ENCODE results near the gene TAS1R1. TPM values are rescaled to one million over a fixed set of nuclear protein-coding genes. Genes with fewer than 3 reads are reported as not detected.

TAS1R1 gene
- total and polyA plus RNA-seq, 2 experiments from 2014 or later: not detected

GRCh38 chr1:6519491-6519934 lies 35.6 kb upstream of the TAS1R1 start:
- peak overlapping the region; percentile 7 for H3K4me2 ChIP-seq
- TF ChIP-seq EZH2 (IDR thresholded peaks at IDR 0.05; ENCODE audit: borderline replicate concordance) (no peak), EZH2phosphoT487 (IDR thresholded peaks at IDR 0.05; ENCODE audit: low read depth, severe bottlenecking, unreplicated experiment) (no peak)
- TF ChIP-seq, protein P1, sequence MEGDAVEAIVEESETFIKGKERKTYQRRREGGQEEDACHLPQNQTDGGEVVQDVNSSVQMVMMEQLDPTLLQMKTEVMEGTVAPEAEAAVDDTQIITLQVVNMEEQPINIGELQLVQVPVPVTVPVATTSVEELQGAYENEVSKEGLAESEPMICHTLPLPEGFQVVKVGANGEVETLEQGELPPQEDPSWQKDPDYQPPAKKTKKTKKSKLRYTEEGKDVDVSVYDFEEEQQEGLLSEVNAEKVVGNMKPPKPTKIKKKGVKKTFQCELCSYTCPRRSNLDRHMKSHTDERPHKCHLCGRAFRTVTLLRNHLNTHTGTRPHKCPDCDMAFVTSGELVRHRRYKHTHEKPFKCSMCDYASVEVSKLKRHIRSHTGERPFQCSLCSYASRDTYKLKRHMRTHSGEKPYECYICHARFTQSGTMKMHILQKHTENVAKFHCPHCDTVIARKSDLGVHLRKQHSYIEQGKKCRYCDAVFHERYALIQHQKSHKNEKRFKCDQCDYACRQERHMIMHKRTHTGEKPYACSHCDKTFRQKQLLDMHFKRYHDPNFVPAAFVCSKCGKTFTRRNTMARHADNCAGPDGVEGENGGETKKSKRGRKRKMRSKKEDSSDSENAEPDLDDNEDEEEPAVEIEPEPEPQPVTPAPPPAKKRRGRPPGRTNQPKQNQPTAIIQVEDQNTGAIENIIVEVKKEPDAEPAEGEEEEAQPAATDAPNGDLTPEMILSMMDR (IDR thresholded peaks at IDR 0.05; ENCODE audit: poor library complexity): no peak
- no peaks in the 10 kb centered on the region for H3K27me3 ChIP-seq
- H2AFZ ChIP-seq: no peak overlapping the region
- no peaks in the 10 kb centered on the region for H3K79me2 ChIP-seq
- no peaks in the 10 kb centered on the region for H4K20me1 ChIP-seq (ENCODE audit: insufficient read depth, poor library complexity, severe bottlenecking)
- 73% methylated on average over 11 of the region's 11 CpGs for WGBS (ENCODE audit: low lambda C conversion rate, missing lambda C conversion rate)
- no peak overlapping the region for H3K27ac ChIP-seq
- no peak for DNase-seq (ENCODE audit: low spot score)
- H3K4me3 ChIP-seq: no peak overlapping the region
- peaks cover 14% of the 10 kb centered on the region for H3K4me1 ChIP-seq (ENCODE audit: insufficient read depth)
- no peaks in the 10 kb centered on the region for H3K36me3 ChIP-seq (replicated peaks; ENCODE audit: insufficient read depth, low read depth)
- H3K9me2 ChIP-seq (replicated peaks; ENCODE audit: insufficient read depth): no peaks in the 10 kb centered on the region
- no peaks in the 10 kb centered on the region for H3K9me3 ChIP-seq (ENCODE audit: low read depth)

GRCh38 chr1:6519935-6520671 lies 35.0 kb upstream of the TAS1R1 start:
- Histone ChIP-seq H3K4me2 (peak overlapping the region; percentile 43), H4K20me1 (ENCODE audit: insufficient read depth, poor library complexity, severe bottlenecking) (no peaks in the 10 kb centered on the region), H3K27ac (no peak overlapping the region), H3K9me2 (replicated peaks; ENCODE audit: insufficient read depth) (no peaks in the 10 kb centered on the region), H3K27me3 (no peaks in the 10 kb centered on the region), H3K4me3 (no peak overlapping the region), H2AFZ (no peak overlapping the region), H3K36me3 (replicated peaks; ENCODE audit: insufficient read depth, low read depth) (no peaks in the 10 kb centered on the region), H3K4me1 (ENCODE audit: insufficient read depth) (peaks cover 14% of the 10 kb centered on the region), H3K79me2 (no peaks in the 10 kb centered on the region), H3K9me3 (ENCODE audit: low read depth) (no peaks in the 10 kb centered on the region)
- TF ChIP-seq EZH2 (IDR thresholded peaks at IDR 0.05; ENCODE audit: borderline replicate concordance): no peak
- TF ChIP-seq, protein P1 (IDR thresholded peaks at IDR 0.05; ENCODE audit: poor library complexity): no peak
- TF ChIP-seq EZH2phosphoT487 (IDR thresholded peaks at IDR 0.05; ENCODE audit: low read depth, severe bottlenecking, unreplicated experiment): no peak
- DNase-seq (ENCODE audit: low spot score): peak; percentile 78
- WGBS (ENCODE audit: low lambda C conversion rate, missing lambda C conversion rate): 20% methylated on average over 13 of the region's 13 CpGs

GRCh38 chr1:6521536-6521935 lies 33.6 kb upstream of the TAS1R1 start:
- Histone ChIP-seq H3K4me3 (no peak overlapping the region), H3K9me2 (replicated peaks; ENCODE audit: insufficient read depth) (no peaks in the 10 kb centered on the region), H3K36me3 (replicated peaks; ENCODE audit: insufficient read depth, low read depth) (no peaks in the 10 kb centered on the region), H3K4me2 (no peak overlapping the region), H2AFZ (no peak overlapping the region), H3K27ac (no peak overlapping the region), H4K20me1 (ENCODE audit: insufficient read depth, poor library complexity, severe bottlenecking) (no peaks in the 10 kb centered on the region), H3K27me3 (no peaks in the 10 kb centered on the region), H3K79me2 (no peaks in the 10 kb centered on the region), H3K4me1 (ENCODE audit: insufficient read depth) (peaks cover 14% of the 10 kb centered on the region), H3K9me3 (ENCODE audit: low read depth) (no peaks in the 10 kb centered on the region)
- TF ChIP-seq EZH2phosphoT487 (IDR thresholded peaks at IDR 0.05; ENCODE audit: low read depth, severe bottlenecking, unreplicated experiment): no peak
- no peak for TF ChIP-seq EZH2 (IDR thresholded peaks at IDR 0.05; ENCODE audit: borderline replicate concordance)
- TF ChIP-seq, protein P1 (IDR thresholded peaks at IDR 0.05; ENCODE audit: poor library complexity): no peak
- no peak for DNase-seq (ENCODE audit: low spot score)
- WGBS (ENCODE audit: low lambda C conversion rate, missing lambda C conversion rate): 61% methylated on average over 5 of the region's 5 CpGs
